Upper lobe of left lung (tissue), 6 donors: ENCODE data around the gene MALRD1. TPM values are rescaled to one million over a fixed set of nuclear protein-coding genes. Genes with fewer than 3 reads are reported as not detected.

Source experiments
- ATAC-seq, 2 donors: fragments of 200-7000 bp; cut with Tn5 transposase; one replicate each; pipeline ENCODE4 v1.9.1; 2022; ENCODE audit warnings: mild to moderate bottlenecking in 2 of 2, moderate library complexity in 2 of 2; ENCODE audit not compliant: low FRiP score in 2 of 2
- DNase-seq, 2 donors: peaks; one replicate each; pipeline ENCODE4 v3.0.0-alpha.2; 2019 to 2020
- H3K27ac ChIP-seq, 4 donors: fragments of 200-600 bp; sonication (generic); one replicate each; pipeline ENCODE4 v1.5.1; 2016 to 2019
- H3K27me3 ChIP-seq, 4 donors: fragments of 200-600 bp; sonication (generic); one replicate each; pipeline ENCODE4 v1.5.1; 2017 to 2019
- H3K36me3 ChIP-seq, 4 donors: fragments of 200-600 bp; sonication (generic); one replicate each; pipeline ENCODE4 v1.5.1; 2016 to 2019
- H3K4me1 ChIP-seq, 4 donors: fragments of 200-600 bp; sonication (generic); one replicate each; pipeline ENCODE4 v1.5.1; 2018 to 2019
- H3K4me3 ChIP-seq, 4 donors: fragments of 200-600 bp; sonication (generic); one replicate each; pipeline ENCODE4 v1.5.1; 2017 to 2019; ENCODE audit warnings: mild to moderate bottlenecking in 2 of 4, moderate library complexity in 1 of 4
- H3K9me3 ChIP-seq, 4 donors: fragments of 200-600 bp; sonication (generic); one replicate each; pipeline ENCODE4 v1.5.1; 2018 to 2019
- EP300 ChIP-seq, 4 donors: sonication (generic); formaldehyde crosslinking; IDR thresholded peaks; one replicate each; pipeline ENCODE4 v1.5.1; 2017; ENCODE audit warnings: antibody characterized with exemption in 4 of 4, control low read depth in 2 of 4
- POLR2A ChIP-seq, 4 donors: fragments of 450-650 bp; IDR thresholded peaks; one replicate each; pipeline ENCODE4 v1.5.1; 2016 to 2017; ENCODE audit warnings: antibody characterized with exemption in 4 of 4, mild to moderate bottlenecking in 2 of 4
- POLR2AphosphoS5 ChIP-seq, 2 donors: sonication (generic); formaldehyde crosslinking; IDR thresholded peaks; one replicate each; pipeline ENCODE4 v1.5.1; 2017; ENCODE audit warnings: antibody characterized with exemption in 2 of 2
- WGBS, 2 donors: methylation state at CpG; one replicate each; pipeline ENCODE4 v1.1.5; 2017 to 2018; 5-methylcytosine and 5-hydroxymethylcytosine counted together
- total RNA-seq, 6 donors: library from RNA; depleted of rRNA in 4 of 6; stranded (reverse); fragments of >200 nt in 4 of 6; gene quantifications; one replicate each; pipeline versions ENCODE4 v1.1.0 to v1.2.1, GENCODE V29; 2016 to 2021
- TF ChIP-seq, protein P1 (sequence below), 6 experiments: fragments of 450-650 bp in 4 of 6; fragments of 200-600 bp in 2 of 6; sonication (generic) in 2 of 6; IDR thresholded peaks; one replicate each; pipeline ENCODE4 v1.5.1; 2016 to 2019; ENCODE audit warnings: antibody characterized with exemption in 6 of 6
- donor health status: DM: no; HTN: no; CAD: no; lungs with moderate emphysema.
- donor health status: DM: no; HTN: yes; CAD: no; lungs with severe emphysema.

The MALRD1 gene
- total RNA-seq, 6 donors from 2014 or later: 2.7 to 21.0 (median 7.5) TPM

DNA sequence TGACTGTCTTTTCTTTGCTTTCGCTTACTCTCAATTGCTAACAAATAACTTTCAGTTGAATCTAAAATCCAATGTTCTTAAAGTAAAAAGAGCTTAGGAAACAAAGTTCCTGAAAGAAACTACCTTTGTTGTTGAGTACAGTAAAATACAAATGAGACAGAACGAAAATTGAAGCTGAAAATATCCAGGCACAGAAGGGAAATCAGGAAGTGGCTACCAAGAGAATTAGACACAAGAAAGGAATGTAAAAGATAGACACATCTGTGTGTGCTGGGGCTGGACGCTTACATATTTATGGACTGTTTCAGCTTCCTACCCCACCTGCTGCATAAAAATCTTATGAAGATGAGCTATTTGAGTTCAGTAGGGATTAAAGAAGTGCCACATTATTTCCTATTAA, 606.0 kb downstream of the MALRD1 start:
- H3K36me3 ChIP-seq: no peaks in the 10 kb centered on the region
- no peak overlapping the region for H3K27ac ChIP-seq
- no peak for TF ChIP-seq EP300 (IDR thresholded peaks at IDR 0.05)
- no peak for TF ChIP-seq POLR2A (IDR thresholded peaks at IDR 0.05)
- TF ChIP-seq POLR2AphosphoS5 (IDR thresholded peaks at IDR 0.05): no peak
- no peaks in the 10 kb centered on the region for H3K9me3 ChIP-seq
- no peak for DNase-seq
- H3K27me3 ChIP-seq: no peaks in the 10 kb centered on the region
- no peak overlapping the region for H3K4me3 ChIP-seq
- no peaks in the 10 kb centered on the region for H3K4me1 ChIP-seq
- ATAC-seq: peak in 1 of 2 donors; percentile 70
- WGBS, 2 donors: 45 to 51% methylated on average over 3 of the region's 3 CpGs

DNA sequence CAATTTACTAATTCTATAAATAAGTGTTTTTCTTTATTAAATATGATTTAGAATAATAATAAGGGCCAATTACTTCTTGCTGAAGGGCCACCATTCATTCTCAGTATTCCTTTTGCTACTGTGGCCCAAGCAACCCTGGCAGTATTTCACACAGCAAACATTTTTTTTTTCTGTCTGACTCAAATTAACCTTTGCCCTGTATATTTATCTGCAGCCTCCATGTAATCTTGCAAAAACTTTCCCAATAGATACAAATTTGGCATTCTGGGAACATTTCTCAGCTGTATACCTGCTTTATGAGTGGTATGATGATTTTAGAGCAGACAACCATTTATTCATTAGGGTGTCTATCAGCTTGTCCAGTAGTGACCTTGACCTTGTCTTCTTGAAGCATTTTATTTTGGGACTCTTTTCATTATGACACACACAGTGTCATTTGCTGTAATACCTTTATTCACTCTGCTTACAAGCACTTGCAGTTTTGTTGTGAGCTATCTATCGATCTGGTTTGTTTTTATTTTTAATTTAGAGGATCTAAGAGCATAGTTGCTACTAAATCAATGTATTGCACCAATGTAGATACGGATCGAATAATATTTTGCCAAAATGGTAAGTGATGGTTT, 607.9 kb downstream of the MALRD1 start:
- Histone ChIP-seq H3K4me1 (no peaks in the 10 kb centered on the region), H3K9me3 (no peaks in the 10 kb centered on the region), H3K36me3 (no peaks in the 10 kb centered on the region), H3K27me3 (no peaks in the 10 kb centered on the region), H3K27ac (no peak overlapping the region), H3K4me3 (no peak overlapping the region)
- DNase-seq (no peak), ATAC-seq (no peak)
- TF ChIP-seq, protein P1, sequence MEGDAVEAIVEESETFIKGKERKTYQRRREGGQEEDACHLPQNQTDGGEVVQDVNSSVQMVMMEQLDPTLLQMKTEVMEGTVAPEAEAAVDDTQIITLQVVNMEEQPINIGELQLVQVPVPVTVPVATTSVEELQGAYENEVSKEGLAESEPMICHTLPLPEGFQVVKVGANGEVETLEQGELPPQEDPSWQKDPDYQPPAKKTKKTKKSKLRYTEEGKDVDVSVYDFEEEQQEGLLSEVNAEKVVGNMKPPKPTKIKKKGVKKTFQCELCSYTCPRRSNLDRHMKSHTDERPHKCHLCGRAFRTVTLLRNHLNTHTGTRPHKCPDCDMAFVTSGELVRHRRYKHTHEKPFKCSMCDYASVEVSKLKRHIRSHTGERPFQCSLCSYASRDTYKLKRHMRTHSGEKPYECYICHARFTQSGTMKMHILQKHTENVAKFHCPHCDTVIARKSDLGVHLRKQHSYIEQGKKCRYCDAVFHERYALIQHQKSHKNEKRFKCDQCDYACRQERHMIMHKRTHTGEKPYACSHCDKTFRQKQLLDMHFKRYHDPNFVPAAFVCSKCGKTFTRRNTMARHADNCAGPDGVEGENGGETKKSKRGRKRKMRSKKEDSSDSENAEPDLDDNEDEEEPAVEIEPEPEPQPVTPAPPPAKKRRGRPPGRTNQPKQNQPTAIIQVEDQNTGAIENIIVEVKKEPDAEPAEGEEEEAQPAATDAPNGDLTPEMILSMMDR (IDR thresholded peaks at IDR 0.05): no peak
- TF ChIP-seq EP300 (IDR thresholded peaks at IDR 0.05) (no peak), POLR2AphosphoS5 (IDR thresholded peaks at IDR 0.05) (no peak), POLR2A (IDR thresholded peaks at IDR 0.05) (no peak)
- WGBS, 2 donors: 92 to 99% methylated on average over 3 of the region's 3 CpGs

DNA sequence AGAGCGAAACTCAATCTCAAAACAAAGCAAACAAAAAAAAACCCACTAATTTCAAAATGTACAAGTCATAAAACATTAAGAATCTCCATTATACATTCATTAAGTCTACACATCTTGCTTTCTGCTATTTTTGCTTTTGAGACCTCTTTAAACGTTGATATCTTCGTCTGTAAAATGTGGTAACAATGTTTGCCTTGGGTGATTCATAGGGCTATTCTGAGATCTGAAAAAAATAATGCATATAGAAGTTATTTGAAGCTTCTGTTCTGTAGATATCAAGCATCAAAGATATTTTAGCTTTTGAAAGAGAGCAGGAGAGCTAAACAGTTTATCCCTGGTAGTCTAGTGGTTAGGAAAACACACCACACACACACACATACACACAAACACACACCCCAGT, 609.5 kb downstream of the MALRD1 start:
- Histone ChIP-seq H3K36me3 (no peaks in the 10 kb centered on the region), H3K27ac (no peak overlapping the region), H3K27me3 (no peaks in the 10 kb centered on the region), H3K4me1 (no peaks in the 10 kb centered on the region), H3K9me3 (no peaks in the 10 kb centered on the region), H3K4me3 (no peak overlapping the region)
- TF ChIP-seq EP300 (IDR thresholded peaks at IDR 0.05) (no peak), POLR2A (IDR thresholded peaks at IDR 0.05) (no peak), POLR2AphosphoS5 (IDR thresholded peaks at IDR 0.05) (no peak)
- TF ChIP-seq, protein P1 (IDR thresholded peaks at IDR 0.05): no peak
- ATAC-seq: no peak
- no peak for DNase-seq
- WGBS, 2 donors: 63 to 71% methylated on average over 3 of the region's 3 CpGs

DNA sequence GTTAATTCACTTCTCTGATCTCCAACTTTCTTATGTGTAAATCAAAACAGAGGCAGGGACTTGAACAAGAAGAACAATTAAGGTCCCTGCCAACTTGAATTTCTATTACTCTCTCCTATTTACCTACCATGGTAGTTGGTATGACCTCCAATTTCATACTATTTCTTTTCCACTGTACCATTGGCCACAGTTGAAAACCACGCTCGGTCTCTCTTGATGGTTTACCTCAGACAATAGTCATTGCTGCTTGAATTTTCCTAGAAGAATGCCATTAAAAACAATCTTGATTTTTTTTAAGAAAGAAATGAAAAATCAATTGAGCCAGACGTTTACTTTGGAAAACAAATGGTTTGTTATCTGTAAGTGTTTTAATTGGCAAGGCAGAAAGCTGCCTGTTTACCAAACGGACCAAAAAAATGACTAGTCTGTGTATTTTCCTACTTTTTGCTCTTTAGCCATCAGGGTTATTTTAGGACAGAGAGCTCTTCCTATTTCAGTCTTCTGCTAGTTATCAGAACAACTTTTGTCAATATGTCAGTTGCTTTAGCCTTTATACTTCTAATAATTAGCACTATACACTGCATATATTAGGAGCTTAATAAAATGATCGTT, 610.1 kb downstream of the MALRD1 start:
- Histone ChIP-seq H3K36me3 (no peaks in the 10 kb centered on the region), H3K4me1 (no peaks in the 10 kb centered on the region), H3K9me3 (no peaks in the 10 kb centered on the region), H3K27me3 (no peaks in the 10 kb centered on the region), H3K27ac (no peak overlapping the region), H3K4me3 (no peak overlapping the region)
- 63 to 74% methylated on average over 5 of the region's 5 CpGs for WGBS, 2 donors
- no peak for DNase-seq
- peak in 1 of 2 donors; percentile 45 for ATAC-seq
- TF ChIP-seq POLR2A (IDR thresholded peaks at IDR 0.05): no peak
- no peak for TF ChIP-seq EP300 (IDR thresholded peaks at IDR 0.05)
- TF ChIP-seq, protein P1 (IDR thresholded peaks at IDR 0.05): no peak
- TF ChIP-seq POLR2AphosphoS5 (IDR thresholded peaks at IDR 0.05): no peak

DNA sequence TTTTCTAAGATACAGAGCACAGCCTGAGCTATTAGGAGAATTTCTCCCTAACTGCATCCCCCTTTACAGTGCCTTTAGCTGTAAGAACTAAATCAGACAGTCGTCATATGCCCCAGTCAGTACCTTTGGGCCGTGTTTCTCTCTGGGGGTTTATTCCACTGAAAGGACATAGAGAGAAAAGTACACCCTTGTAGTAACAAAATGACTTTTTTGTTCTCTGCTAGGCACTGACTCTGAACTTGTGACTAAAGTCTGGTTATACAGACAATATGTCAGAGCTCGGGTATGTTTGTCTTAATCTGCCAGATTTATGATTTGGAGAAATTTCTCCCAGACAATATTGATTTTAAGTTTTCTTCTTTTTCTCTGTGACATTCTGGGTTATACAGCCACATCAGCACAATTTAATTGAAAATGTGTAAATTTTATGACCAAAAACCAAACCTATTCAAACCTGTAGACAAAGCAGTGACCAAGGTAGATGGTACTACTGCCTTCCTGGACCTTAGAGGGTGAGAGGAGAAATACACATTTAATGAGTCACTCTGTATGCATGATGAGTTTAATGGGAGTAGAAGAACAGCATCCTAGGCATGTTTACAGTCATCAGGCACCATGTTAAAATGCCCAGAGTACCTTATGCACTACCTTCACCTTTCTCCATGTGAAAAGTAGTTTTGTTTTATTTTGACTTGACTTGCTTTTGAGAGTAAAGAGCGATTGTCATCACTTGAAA, 611.5 kb downstream of the MALRD1 start:
- DNase-seq (no peak), ATAC-seq (peak in 1 of 2 donors; percentile 91)
- Histone ChIP-seq H3K4me3 (no peak overlapping the region), H3K36me3 (no peaks in the 10 kb centered on the region), H3K4me1 (no peaks in the 10 kb centered on the region), H3K9me3 (no peaks in the 10 kb centered on the region), H3K27me3 (no peaks in the 10 kb centered on the region), H3K27ac (no peak overlapping the region)
- WGBS, 2 donors: 75 to 94% methylated on average over 4 of the region's 4 CpGs
- TF ChIP-seq POLR2AphosphoS5 (IDR thresholded peaks at IDR 0.05): no peak
- TF ChIP-seq, protein P1 (IDR thresholded peaks at IDR 0.05): no peak
- TF ChIP-seq EP300 (IDR thresholded peaks at IDR 0.05): no peak
- no peak for TF ChIP-seq POLR2A (IDR thresholded peaks at IDR 0.05)
